Activated CD4-positive, alpha-beta T cell treated with anti-CD3 and anti-CD28 coated beads, Interleukin-2, amount 50 U/mL, for 4 hours (primary cell): ENCODE data around the gene FSTL5.
"Not testable (repeated sequence)": the region's sequence is repeated elsewhere in the genome, so short reads cannot be mapped to it uniquely, and the experiment has no call there.

Experiments
- DNase-seq, 2 experiments: peaks; one replicate each; pipeline ENCODE4 v3.0.0-alpha.2; 2020

The FSTL5 gene

GRCh38 chr4:162163892-162164759 lies at the start of gene FSTL5:
FSTL5 (minus strand) TSS chr4:162164000; CDS start chr4:162111396, 52,604 bp downstream.
- DNase-seq, result peak in 1 of 2 experiments; percentile 8

GRCh38 chr4:162209706-162210105 lies 45.9 kb upstream of the FSTL5 start:
- no peak for DNase-seq

GRCh38 chr4:162203478-162203877 lies 39.7 kb upstream of the FSTL5 start:
- DNase-seq, result not testable (repeated sequence)

- DNase-seq, result no peak
These were observed 37.9 kb upstream of the FSTL5 start for GRCh38 chr4:162201673-162202072.

- DNase-seq, result no peak
These were observed 6.7 kb upstream of the FSTL5 start for GRCh38 chr4:162170509-162170908.

GRCh38 chr4:162164906-162165510 lies 1.2 kb upstream of the FSTL5 start:
- no peak for DNase-seq

GRCh38 chr4:162162672-162163071 lies 1.1 kb downstream of the FSTL5 start:
- DNase-seq, result no peak

- DNase-seq, result no peak
These were observed 6.6 kb downstream of the FSTL5 start for GRCh38 chr4:162157241-162157640.

- no peak for DNase-seq
These were observed 8.8 kb downstream of the FSTL5 start for GRCh38 chr4:162154862-162155540.

- DNase-seq, result no peak
These were observed 11.9 kb downstream of the FSTL5 start for GRCh38 chr4:162151850-162152249.

- no peak for DNase-seq
These were observed 12.4 kb downstream of the FSTL5 start for GRCh38 chr4:162151386-162151785.

- no peak for DNase-seq
These were observed 14.2 kb downstream of the FSTL5 start for GRCh38 chr4:162149644-162150043.

GRCh38 chr4:162140051-162140683 lies 23.6 kb downstream of the FSTL5 start:
- no peak for DNase-seq

- no peak for DNase-seq
These were observed 24.4 kb downstream of the FSTL5 start for GRCh38 chr4:162139412-162139811.

GRCh38 chr4:162131256-162131655 lies 32.5 kb downstream of the FSTL5 start:
- DNase-seq, result no peak

- no peak for DNase-seq
These were observed 37.1 kb downstream of the FSTL5 start for GRCh38 chr4:162126729-162127128.

GRCh38 chr4:162117051-162117450 lies 46.7 kb downstream of the FSTL5 start:
- DNase-seq, result no peak

GRCh38 chr4:162116095-162116779 lies 47.6 kb downstream of the FSTL5 start:
- no peak for DNase-seq

- DNase-seq, result no peak
These were observed 48.5 kb downstream of the FSTL5 start for GRCh38 chr4:162115333-162115732.

- DNase-seq, result no peak
These were observed 52.7 kb downstream of the FSTL5 start for GRCh38 chr4:162111078-162111477.

- DNase-seq, result no peak
These were observed 59.2 kb downstream of the FSTL5 start for GRCh38 chr4:162104459-162105124.

- DNase-seq, result not testable (repeated sequence)
These were observed 59.9 kb downstream of the FSTL5 start for GRCh38 chr4:162103908-162104307.
